Activated CD4-positive, CD25-positive, alpha-beta regulatory T cell (primary cell): ENCODE results near the gene ZNF225.
"Not testable (repeated sequence)": the region's sequence is repeated elsewhere in the genome, so short reads cannot be mapped to it uniquely, and the experiment has no call there.

ENCODE experiments used
- DNase-seq, 4 experiments: peaks; one replicate each; lab custom pipeline; 2025; lab: John Stamatoyannopoulos, UW

Gene ZNF225

GRCh38 chr19:44113138-44113783 lies at the start of gene ZNF225:
Gene ZNF225 (plus strand): TSS chr19:44113399. CDS start chr19:44115828, 2,429 bp downstream.
- peak; percentile 49 to 62 (median 58) for DNase-seq

DNA sequence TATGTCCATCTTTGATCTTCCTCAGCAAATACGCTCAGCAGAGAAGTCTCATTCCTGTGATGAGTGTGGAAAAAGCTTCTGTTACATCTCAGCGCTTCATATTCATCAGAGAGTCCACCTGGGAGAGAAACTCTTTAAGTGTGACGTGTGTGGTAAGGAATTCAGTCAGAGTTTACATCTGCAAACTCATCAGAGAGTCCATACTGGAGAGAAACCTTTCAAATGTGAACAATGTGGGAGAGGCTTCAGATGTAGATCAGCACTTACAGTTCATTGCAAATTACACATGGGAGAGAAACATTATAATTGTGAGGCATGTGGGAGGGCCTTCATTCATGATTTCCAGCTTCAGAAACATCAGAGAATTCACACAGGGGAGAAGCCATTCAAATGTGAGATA lies 46.9 kb upstream of the ZNF225 start:
- DNase-seq = no peak

- DNase-seq = no peak
Measured at GRCh38 chr19:44069415-44069814, 43.8 kb upstream of the ZNF225 start.

DNA sequence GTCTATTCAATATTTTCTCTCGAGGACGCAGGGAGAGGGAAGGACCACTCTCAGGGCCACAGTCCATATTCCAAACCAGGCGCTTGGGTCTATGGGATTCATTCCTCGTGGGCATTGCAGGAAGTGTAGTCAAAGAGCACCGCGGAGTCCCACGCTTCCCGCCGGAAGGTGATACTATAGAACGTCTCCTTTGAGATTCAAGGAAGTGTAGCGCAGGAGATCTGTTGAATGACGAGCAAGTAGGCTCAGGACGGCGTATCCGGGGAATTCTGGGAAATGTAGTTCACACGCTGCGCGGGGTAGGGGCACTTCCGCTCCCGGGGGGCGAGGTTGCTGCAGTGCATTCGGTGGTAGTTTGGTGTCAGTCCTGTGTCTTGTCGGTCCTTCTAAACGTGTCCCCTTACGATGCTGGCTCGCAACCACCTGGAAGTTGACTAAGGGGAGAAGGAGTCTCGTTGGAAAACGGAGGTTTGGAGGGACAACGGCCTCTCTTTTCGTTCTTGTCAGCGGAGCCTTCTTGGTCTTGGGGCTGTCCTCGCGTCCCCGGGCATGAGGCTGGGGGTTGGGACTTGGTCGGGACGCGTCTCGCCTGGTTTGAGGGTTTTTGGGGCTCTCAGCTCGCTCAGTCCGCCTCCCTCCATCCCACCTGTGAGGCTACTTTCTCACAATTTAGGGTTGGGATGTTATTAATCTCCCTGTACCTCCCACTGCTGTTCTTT lies 41.2 kb upstream of the ZNF225 start, which contains the start of gene ZNF284:
ZNF284 (plus strand) TSS at position 336 of the 719 bp plus-strand sequence. CDS start 4,231 bp downstream, outside the sequence.
- peak; percentile 57 to 66 (median 60) for DNase-seq

- no peak for DNase-seq
Measured at GRCh38 chr19:44072543-44073401, 40.4 kb upstream of the ZNF225 start.

DNA sequence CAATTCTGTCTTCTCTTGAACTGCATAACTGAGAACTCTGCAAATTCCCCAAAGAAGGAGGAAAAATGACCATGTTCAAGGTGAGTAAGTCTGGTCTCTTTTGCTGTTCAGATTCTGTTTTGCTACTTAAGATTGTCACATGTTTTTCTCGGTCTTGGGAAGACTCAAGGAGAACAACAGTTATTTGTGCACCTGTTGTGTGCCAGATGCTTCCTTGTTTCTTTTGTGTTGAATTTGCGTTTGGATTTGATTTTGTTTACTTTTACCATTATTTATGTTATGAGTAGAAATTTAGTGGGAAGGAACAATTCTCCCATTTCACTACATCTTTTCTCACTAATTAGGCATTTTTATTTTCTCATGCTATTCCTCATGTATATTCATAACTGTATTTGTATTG lies 36.9 kb upstream of the ZNF225 start:
- DNase-seq = no peak

GRCh38 chr19:44092108-44092507 lies 21.1 kb upstream of the ZNF225 start:
- DNase-seq = no peak

GRCh38 chr19:44093931-44094765 lies 19.1 kb upstream of the ZNF225 start, which contains the start of gene ZNF224:
Gene ZNF224 (plus strand): TSS chr19:44094361. CDS start chr19:44097874, 3,513 bp downstream.
- DNase-seq = peak; percentile 55 to 69 (median 60)

DNA sequence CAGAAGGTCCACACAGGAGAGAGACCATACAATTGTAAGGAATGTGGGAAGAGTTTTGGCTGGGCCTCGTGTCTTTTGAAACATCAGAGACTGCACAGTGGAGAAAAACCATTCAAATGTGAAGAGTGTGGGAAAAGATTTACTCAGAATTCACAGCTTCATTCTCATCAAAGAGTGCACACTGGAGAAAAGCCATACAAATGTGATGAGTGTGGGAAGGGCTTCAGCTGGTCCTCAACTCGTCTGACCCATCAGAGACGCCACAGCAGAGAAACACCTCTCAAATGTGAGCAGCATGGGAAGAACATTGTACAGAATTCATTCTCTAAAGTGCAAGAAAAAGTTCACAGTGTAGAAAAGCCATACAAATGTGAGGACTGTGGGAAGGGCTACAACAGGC lies 5.4 kb upstream of the ZNF225 start:
- DNase-seq = no peak

DNA sequence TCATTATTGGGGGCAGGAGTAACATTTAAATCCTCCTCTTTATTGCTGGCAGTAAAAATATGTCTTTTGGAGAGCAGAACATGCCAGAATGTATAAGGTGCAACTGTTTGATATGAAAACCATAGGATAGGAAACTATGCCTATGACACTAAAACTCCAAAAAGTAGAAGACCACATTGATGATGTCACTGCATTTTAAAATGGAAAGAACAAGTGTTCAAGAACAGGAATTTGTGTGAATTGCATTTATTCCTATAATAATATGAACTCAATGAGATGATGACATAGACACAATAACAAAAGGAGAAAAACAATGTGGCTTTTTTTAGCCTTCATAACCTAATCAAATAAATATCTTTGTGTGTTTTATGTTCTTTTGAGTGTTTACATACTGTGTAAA lies 3.7 kb upstream of the ZNF225 start:
- no peak for DNase-seq

DNA sequence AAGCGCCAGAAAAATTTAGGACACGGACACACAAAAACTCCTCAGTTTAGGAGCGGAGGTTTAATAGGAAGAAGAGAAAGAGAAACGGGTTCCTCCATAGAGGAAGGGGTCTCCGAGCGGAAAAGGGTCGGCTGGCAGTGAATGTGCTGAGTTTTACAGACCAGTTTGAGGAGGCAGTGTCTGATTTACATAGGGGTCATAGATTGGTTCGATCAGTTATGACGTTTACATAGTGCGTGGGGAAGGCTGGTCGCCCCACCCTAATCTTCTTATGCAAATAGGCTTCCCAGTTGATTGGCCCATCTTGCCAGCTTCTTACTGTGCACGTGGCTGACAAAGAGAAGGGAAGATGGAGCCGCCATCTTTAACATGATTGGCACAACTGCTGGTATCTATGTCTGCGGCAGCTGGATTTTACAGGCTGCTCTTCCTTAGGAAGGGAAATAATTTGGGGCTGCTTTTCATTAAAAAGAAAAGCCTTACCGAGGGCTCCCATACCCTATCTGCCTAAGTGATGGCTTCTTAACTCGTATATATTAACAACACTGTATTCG lies 1.2 kb upstream of the ZNF225 start:
- DNase-seq = no peak

DNA sequence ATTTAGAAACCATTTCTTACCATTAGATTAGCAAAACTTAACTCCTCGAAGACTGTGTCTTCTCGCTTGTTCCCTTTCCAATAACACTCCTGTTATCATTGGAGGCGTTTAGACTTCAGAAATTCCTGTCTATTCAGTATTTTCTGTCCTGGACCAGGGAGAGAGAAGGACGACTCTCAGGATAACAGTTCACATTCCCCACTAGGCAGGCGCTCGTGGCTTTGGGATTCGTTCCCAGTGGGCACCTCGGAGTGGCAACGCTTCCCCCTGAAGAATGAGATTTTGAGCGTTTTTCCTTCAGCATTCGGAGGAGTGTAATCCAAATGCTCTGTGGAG lies 429 bp upstream of the ZNF225 start:
- DNase-seq = no peak

GRCh38 chr19:44113784-44114390 lies 688 bp downstream of the ZNF225 start:
- no peak for DNase-seq

GRCh38 chr19:44121162-44121561 lies 8.0 kb downstream of the ZNF225 start:
- not testable (repeated sequence) for DNase-seq

DNA sequence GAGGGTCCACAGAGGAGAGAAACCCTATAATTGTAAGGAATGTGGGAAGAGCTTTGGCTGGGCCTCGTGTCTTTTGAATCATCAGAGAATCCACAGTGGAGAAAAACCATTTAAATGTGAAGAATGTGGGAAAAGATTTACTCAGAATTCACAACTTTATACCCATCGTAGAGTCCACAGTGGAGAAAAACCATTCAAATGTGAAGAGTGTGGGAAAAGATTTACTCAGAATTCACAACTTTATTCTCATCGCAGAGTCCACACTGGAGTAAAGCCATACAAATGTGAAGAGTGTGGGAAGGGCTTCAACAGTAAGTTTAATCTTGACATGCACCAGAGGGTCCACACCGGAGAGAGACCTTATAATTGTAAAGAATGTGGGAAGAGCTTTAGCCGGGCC lies 18.8 kb downstream of the ZNF225 start:
- no peak for DNase-seq

GRCh38 chr19:44141191-44142058 lies 28.2 kb downstream of the ZNF225 start, which contains the start of gene ZNF234:
Gene ZNF234 (plus strand): TSS chr19:44141554. CDS start chr19:44144633, 3,079 bp downstream.
- peak; percentile 31 to 42 (median 34) for DNase-seq

DNA sequence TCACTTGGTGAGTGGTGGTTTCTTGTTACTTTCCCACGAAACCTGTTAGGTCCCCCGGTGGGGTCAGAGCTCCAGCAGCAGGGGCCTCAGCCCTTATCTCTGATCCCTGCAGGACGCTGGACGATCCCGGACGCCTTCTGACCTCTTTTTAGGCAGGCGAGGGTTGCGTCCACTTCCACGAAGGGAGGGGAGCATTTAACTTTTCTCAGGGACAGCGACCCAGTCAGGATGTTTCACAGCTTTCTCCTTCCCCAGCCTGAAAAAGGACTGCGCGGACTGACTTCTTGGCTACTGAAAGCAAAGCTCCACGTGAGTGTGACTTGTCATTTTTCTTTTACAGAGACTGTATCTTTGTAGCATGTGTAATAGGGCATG lies 28.8 kb downstream of the ZNF225 start:
- no peak for DNase-seq

DNA sequence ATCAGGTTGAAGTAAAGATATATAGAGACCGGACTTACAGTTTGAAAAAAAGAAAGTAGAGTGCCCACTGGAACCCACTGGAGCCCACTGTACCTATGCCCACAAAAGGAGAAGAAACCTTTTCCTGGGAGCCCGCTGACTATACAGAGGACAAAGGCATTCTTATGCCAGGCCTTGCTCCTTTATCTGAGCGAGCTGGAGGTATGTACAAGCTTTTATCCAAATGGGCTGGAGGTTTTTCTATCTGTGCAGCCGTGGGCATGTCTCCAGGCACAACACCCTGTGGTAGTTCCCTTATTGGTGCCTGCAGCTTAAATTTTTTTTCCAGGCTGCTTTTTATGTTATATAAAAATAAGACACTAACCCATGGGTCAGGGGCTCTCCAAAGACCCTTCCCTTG lies 36.6 kb downstream of the ZNF225 start:
- no peak for DNase-seq

GRCh38 chr19:44151491-44151890 lies 38.3 kb downstream of the ZNF225 start:
- no peak for DNase-seq

DNA sequence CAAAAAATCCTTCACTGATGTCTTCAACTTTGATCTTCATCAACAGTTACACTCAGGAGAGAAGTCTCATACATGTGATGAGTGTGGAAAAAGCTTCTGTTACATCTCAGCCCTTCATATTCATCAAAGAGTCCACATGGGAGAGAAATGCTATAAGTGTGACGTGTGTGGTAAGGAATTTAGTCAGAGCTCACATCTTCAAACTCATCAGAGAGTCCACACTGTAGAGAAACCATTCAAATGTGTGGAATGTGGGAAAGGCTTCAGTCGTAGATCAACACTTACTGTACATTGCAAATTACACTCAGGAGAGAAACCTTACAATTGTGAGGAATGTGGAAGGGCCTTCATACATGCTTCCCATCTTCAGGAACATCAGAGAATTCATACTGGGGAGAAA lies 43.3 kb downstream of the ZNF225 start:
- no peak for DNase-seq
